Esophagus muscularis mucosa (tissue), 4 donors: Measurements from ENCODE around the gene SIRT2. TPM values are rescaled to one million over a fixed set of nuclear protein-coding genes. Genes with fewer than 3 reads are reported as not detected.

Experiments used
- DNase-seq: peaks from one replicate; pipeline ENCODE4 v3.0.0-alpha.2; 2017; ENCODE audit errors: extremely low spot score
- H3K27ac ChIP-seq, 4 donors: fragments of 200-600 bp; sonication (generic); replicated peaks in 1 of 4; 1 replicate in 3 of 4; 2 replicates in 1 of 4; pipeline ENCODE4 v1.5.1; 2016 to 2019; ENCODE audit warnings: mild to moderate bottlenecking in 1 of 4
- H3K27me3 ChIP-seq, 4 donors: fragments of 200-600 bp; sonication (generic); one replicate each; pipeline versions ENCODE4 v1.5.1 to v1.6.0; 2016 to 2019
- H3K36me3 ChIP-seq, 4 donors: fragments of 200-600 bp; sonication (generic); one replicate each; pipeline ENCODE4 v1.5.1; 2016 to 2019
- H3K4me1 ChIP-seq, 4 donors: fragments of 200-600 bp; sonication (generic); one replicate each; pipeline ENCODE4 v1.5.1; 2016 to 2019
- H3K4me3 ChIP-seq, 4 donors: fragments of 200-600 bp; sonication (generic); 1 replicate in 2 of 4; 2 replicates in 2 of 4; pipeline ENCODE4 v1.5.1; 2016 to 2019; ENCODE audit warnings: mild to moderate bottlenecking in 4 of 4, moderate library complexity in 1 of 4
- H3K9me3 ChIP-seq, 4 donors: fragments of 200-600 bp; sonication (generic); 1 replicate in 3 of 4; 2 replicates in 1 of 4; pipeline ENCODE4 v1.5.1; 2016 to 2019
- EP300 ChIP-seq: sonication (generic); formaldehyde crosslinking; IDR thresholded peaks from one replicate; pipeline ENCODE4 v1.6.1; 2017; ENCODE audit warnings: antibody characterized with exemption
- POLR2A ChIP-seq: fragments of 450-650 bp; IDR thresholded peaks from one replicate; pipeline ENCODE4 v1.6.1; 2017; ENCODE audit warnings: antibody characterized with exemption, moderate library complexity, mild to moderate bottlenecking, low read depth
- POLR2AphosphoS5 ChIP-seq, 2 donors: sonication (generic); formaldehyde crosslinking; IDR thresholded peaks; one replicate each; pipeline ENCODE4 v1.6.1; 2017; ENCODE audit warnings: antibody characterized with exemption in 2 of 2
- WGBS: methylation state at CpG from one replicate; pipeline ENCODE4 v1.1.5; 2018; 5-methylcytosine and 5-hydroxymethylcytosine counted together
- intact Hi-C: fragments of 100-400 bp; cut with DNase I; formaldehyde crosslinking; loops from one replicate; pipeline ENCODE4 v1.15.1; 2023
- total RNA-seq, 4 donors: library from RNA; depleted of rRNA; stranded (reverse); fragments of >200 nt; gene quantifications; one replicate each; pipeline versions ENCODE4 v1.1.0 to v1.2.1, GENCODE V29; 2016
- TF ChIP-seq, protein P1 (sequence below), 3 experiments: fragments of 200-600 bp in 2 of 3; fragments of 450-650 bp in 1 of 3; sonication (generic) in 2 of 3; IDR thresholded peaks; one replicate each; pipeline ENCODE4 v1.5.1; 2017 to 2019; ENCODE audit warnings: antibody characterized with exemption in 3 of 3, mild to moderate bottlenecking in 2 of 3, moderate library complexity in 1 of 3

Gene SIRT2
- total RNA-seq, 4 donors from 2014 or later: 72.7 to 114 (median 95.0) TPM

DNA sequence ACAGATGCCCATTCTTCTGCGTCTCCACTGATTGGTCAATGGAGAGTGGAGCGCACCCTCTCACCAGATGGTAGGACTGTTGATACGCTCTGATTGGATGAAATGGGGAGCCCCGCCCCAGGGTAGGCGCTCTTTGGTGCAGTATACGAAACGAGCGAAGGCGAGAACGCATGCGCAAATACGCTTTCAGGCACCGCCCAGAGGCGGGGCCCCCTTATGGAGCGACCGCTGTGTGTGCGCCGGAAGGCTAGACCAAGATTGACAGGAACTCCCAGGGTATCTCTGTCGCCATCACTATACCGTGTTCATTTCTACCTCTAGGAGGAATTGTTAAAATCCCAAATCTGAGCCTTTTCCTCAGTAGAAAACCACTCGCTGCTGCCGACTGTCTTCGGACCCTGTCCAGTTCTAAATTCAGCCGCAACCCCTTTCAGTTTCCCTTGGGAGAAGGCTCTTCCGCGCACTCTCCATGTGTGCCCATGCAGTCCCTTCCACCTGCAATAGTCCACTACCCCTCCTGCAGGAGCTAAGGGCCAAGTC, 48.9 kb downstream of the SIRT2 start:
- H3K4me1 ChIP-seq: peaks cover 43 to 59% (median 52%) of the 10 kb centered on the region in 4 donors
- DNase-seq: peak; percentile 100
- no peaks in the 10 kb centered on the region for H3K27me3 ChIP-seq
- peak; percentile 87 for TF ChIP-seq POLR2A
- TF ChIP-seq POLR2AphosphoS5 (IDR thresholded peaks at IDR 0.05): peak; percentile 96 to 97
- no peak for TF ChIP-seq EP300
- TF ChIP-seq, protein P1, sequence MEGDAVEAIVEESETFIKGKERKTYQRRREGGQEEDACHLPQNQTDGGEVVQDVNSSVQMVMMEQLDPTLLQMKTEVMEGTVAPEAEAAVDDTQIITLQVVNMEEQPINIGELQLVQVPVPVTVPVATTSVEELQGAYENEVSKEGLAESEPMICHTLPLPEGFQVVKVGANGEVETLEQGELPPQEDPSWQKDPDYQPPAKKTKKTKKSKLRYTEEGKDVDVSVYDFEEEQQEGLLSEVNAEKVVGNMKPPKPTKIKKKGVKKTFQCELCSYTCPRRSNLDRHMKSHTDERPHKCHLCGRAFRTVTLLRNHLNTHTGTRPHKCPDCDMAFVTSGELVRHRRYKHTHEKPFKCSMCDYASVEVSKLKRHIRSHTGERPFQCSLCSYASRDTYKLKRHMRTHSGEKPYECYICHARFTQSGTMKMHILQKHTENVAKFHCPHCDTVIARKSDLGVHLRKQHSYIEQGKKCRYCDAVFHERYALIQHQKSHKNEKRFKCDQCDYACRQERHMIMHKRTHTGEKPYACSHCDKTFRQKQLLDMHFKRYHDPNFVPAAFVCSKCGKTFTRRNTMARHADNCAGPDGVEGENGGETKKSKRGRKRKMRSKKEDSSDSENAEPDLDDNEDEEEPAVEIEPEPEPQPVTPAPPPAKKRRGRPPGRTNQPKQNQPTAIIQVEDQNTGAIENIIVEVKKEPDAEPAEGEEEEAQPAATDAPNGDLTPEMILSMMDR (IDR thresholded peaks at IDR 0.05): peak in 2 of 3 experiments; percentile 9 to 40
- H3K36me3 ChIP-seq: peaks cover 19 to 28% (median 25%) of the 10 kb centered on the region in 4 donors
- peak overlapping the region; percentile 98 to 100 (median 100) for H3K27ac ChIP-seq
- WGBS: 1% methylated on average over 7 of the region's 26 CpGs
- H3K9me3 ChIP-seq: no peaks in the 10 kb centered on the region
- peak overlapping the region; percentile 75 to 97 (median 84) for H3K4me3 ChIP-seq
- intact Hi-C loops: no loop called here

DNA sequence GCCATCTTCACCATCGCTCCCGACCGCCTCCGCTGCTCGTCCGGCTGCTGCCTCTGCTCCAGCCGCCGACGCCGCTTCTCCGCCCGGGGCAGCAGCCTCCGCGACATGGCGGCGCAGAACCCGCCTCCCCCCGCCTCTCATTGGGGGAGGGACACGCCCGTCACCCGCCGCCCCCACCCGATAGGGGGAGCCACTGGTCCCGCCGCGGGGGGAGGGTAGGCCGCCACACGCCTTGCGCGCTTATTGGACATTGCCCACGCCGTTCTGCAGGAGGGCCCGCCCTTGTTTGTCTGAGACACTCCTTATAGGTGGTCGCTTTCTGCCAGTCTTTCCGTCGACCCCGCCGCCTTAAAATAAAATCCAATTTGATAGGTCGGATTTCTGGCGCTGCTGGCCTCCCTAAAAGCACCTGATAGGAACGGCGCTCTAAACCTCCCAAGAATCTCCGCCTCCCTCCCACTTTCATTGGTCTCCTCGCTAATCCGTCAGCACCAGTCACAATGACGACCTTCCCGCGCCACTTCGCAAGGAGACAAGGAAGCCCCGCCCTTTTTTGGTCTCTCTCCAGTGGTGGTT, 49.5 kb downstream of the SIRT2 start, which contains the start of gene HNRNPL:
Gene HNRNPL, minus strand, starts transcription at position 127 of the 576 bp plus-strand sequence. Its CDS starts 20 bp downstream, at position 107.
- H3K4me1 ChIP-seq: peaks cover 45 to 64% (median 55%) of the 10 kb centered on the region in 4 donors
- intact Hi-C loops: loop anchor here (5.0 kb wide), 1 partner anchor 203 kb away; the partner anchor contains the start of gene ACTN4
- H3K27me3 ChIP-seq: no peaks in the 10 kb centered on the region
- H3K4me3 ChIP-seq: peak within 1 kb of the TSS; percentile 90 to 98 (median 96)
- H3K27ac ChIP-seq: peak within 1 kb of the TSS; percentile 100
- TF ChIP-seq EP300: no peak
- TF ChIP-seq POLR2AphosphoS5 (IDR thresholded peaks at IDR 0.05): peak; percentile 88 to 98
- TF ChIP-seq, protein P1 (IDR thresholded peaks at IDR 0.05): peak; percentile 20 to 45 (median 34)
- TF ChIP-seq POLR2A: peak; percentile 98
- H3K9me3 ChIP-seq: no peaks in the 10 kb centered on the region
- peaks cover 25 to 33% (median 30%) of the 10 kb centered on the region in 4 donors for H3K36me3 ChIP-seq
- WGBS: 1% methylated on average over 23 of the region's 50 CpGs
- no peak for DNase-seq

DNA sequence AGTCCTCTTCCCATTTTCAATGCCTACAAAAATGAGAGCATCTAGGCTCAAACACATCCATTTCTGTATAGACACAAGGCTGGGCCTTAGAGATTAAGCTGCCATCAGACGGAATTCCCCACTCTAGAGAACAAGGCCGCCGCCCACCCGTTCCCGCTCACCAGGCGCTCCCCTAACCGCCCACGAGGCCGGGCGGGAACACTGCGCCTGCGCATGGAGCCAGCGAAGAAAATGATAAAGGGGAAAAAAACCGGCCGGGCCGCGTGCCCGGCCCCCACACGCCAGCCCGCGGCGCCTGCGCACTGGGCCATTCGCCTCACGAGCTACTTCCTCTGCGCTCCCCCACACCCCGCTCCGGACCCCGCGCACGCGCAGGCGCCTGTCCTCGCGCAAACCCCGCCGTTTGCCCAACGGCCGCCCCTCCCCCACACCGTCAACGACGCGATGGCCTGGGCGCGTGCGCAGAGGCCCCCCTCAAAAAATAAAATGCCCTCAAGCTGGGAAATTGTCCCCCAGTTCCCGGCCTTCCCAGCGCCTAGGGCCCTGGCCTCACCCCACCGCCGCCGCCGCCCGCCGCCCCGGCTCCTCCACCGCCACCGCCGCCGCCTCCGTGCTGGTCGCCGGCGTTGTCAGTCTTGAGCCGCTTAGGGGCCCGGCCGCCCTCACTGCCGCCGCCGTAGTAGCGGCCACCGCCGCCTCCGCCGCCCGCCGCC, 50.1 kb downstream of the SIRT2 start:
- Histone ChIP-seq H3K27me3 (no peaks in the 10 kb centered on the region), H3K4me1 (peaks cover 45 to 70% (median 62%) of the 10 kb centered on the region in 4 donors), H3K9me3 (no peaks in the 10 kb centered on the region), H3K4me3 (peak overlapping the region; percentile 82 to 98 (median 94)), H3K27ac (peak overlapping the region; percentile 100), H3K36me3 (peaks cover 31 to 40% (median 37%) of the 10 kb centered on the region in 4 donors)
- TF ChIP-seq EP300: no peak
- TF ChIP-seq POLR2AphosphoS5 (IDR thresholded peaks at IDR 0.05): peak in 1 of 2 donors; percentile 86
- TF ChIP-seq, protein P1 (IDR thresholded peaks at IDR 0.05): peak in 1 of 3 experiments; percentile 46
- TF ChIP-seq POLR2A: no peak
- DNase-seq: peak; percentile 99
- intact Hi-C loops: loop anchor here (5.0 kb wide), 1 partner anchor 202 kb away; the partner anchor contains the start of gene ACTN4
- 0% methylated on average over 3 of the region's 76 CpGs for WGBS

DNA sequence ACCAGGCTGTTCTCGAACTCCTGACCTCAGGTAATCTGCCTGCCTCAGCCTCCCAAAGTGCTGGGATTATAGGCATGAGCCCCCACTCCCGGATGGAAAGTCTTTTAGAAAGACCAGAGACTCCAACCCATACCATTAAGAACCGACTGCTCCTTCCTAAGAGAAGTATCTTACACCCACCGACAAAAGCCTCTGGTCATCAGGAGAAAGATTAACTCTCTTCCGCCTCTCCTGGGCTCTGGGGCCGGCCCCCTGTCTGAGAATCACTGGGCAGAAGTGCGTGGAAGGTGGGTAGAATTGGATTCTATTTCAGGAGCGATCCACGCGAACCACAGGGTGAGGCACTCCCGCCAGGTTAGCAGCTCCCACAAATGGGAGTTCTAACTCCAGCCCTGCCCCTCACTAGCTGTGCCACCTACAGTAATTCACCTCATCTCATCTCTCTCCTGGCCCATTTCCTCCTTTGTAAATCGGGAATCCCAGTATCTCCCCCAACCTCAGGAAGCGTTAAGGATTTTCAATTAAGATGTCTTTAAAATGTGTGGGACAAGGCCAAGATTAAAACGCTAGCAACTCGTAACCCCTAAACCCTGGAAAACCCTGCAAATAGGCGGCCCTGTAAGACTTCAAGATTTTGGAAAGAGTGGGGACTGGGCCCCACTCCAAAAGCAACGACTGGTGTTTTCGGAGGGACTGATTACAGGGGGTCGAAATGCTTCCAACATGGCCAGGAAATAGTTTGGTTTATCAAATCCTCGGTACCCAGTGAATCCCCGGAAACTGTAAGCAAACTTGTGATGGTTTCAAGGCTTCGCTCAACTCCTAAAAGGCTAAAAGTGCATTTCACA, 50.9 kb downstream of the SIRT2 start:
- Histone ChIP-seq H3K4me1 (peaks cover 51 to 77% (median 69%) of the 10 kb centered on the region in 4 donors), H3K4me3 (peak overlapping the region; percentile 82 to 98 (median 94)), H3K27me3 (no peaks in the 10 kb centered on the region), H3K9me3 (no peaks in the 10 kb centered on the region), H3K27ac (peak overlapping the region; percentile 100), H3K36me3 (peaks cover 39 to 47% (median 45%) of the 10 kb centered on the region in 4 donors)
- no peak for DNase-seq
- 19% methylated on average over 22 of the region's 22 CpGs for WGBS
- no peak for TF ChIP-seq POLR2AphosphoS5 (IDR thresholded peaks at IDR 0.05)
- intact Hi-C loops: loop anchor here (5.0 kb wide), 1 partner anchor 201 kb away; the partner anchor contains the start of gene ACTN4
